ENCODE data around the gene CARD9. TPM values are rescaled to one million over a fixed set of nuclear protein-coding genes. Genes with fewer than 3 reads are reported as not detected.

The CARD9 gene
- total RNA-seq, 1 donor from 2014 or later: 10.0 TPM

- TF ChIP-seq CTCF (IDR thresholded peaks at IDR 0.05): no peak
- Histone ChIP-seq H3K4me3 (peak overlapping the region; percentile 69), H3K9me3 (no peaks in the 10 kb centered on the region), H3K36me3 (no peaks in the 10 kb centered on the region), H3K27me3 (no peaks in the 10 kb centered on the region), H3K4me1 (peaks cover 22% of the 10 kb centered on the region), H3K27ac (peak overlapping the region; percentile 81)
- intact Hi-C loops (cut with DNase I): no loop called here
- no peak for DNase-seq
- ATAC-seq: no peak
These were observed 44.8 kb downstream of the CARD9 start for GRCh38 chr9:136328622-136329041.

DNA sequence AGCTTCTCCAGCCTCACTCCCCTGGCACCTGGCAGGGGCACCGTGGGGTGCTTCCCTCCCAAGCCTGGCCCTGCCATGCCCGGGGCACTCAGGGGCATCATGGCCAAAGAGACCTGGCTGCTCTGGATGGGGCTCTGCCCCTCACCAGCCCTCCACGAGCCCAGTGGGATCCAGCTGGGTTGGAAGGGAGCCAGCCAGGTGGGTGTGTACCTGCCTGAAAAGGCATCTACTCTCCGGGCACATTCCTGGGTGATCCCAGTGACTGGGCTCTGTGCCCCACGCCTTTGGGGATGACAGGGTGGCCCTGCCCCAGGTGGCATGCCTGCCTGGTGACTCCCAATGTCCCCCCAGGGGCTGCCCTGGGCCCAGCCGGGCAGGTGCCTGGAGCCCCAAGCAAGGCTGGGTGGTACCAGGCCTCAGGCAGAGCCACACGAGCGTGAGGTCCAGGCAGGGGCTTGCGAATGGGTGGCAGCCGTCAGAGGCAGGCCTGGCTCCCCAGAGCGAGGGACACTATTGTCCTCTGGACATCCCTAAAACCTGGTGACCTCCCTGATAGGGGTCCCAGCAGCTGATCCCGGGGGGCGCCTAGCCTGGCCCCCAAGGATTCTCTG is 45.4 kb downstream of the CARD9 start:
- Histone ChIP-seq H3K27ac (peak overlapping the region; percentile 81), H3K4me3 (peak overlapping the region; percentile 69), H3K27me3 (no peaks in the 10 kb centered on the region), H3K9me3 (no peaks in the 10 kb centered on the region), H3K36me3 (no peaks in the 10 kb centered on the region), H3K4me1 (peaks cover 22% of the 10 kb centered on the region)
- DNase-seq (no peak), ATAC-seq (peak; percentile 1)
- intact Hi-C loops (cut with DNase I): no loop called here
- TF ChIP-seq CTCF (IDR thresholded peaks at IDR 0.05): no peak

GRCh38 chr9:136327304-136327974 is 46.0 kb downstream of the CARD9 start, which contains the start of gene GPSM1:
TSS of gene GPSM1 (plus strand) at chr9:136327539. CDS start at chr9:136327696, 157 bp downstream.
- Histone ChIP-seq H3K27me3 (no peaks in the 10 kb centered on the region), H3K4me1 (peaks cover 22% of the 10 kb centered on the region), H3K27ac (peak within 1 kb of the TSS; percentile 88), H3K36me3 (no peaks in the 10 kb centered on the region), H3K9me3 (no peaks in the 10 kb centered on the region), H3K4me3 (peak within 1 kb of the TSS; percentile 69)
- TF ChIP-seq CTCF (IDR thresholded peaks at IDR 0.05): no peak
- intact Hi-C loops (cut with DNase I): no loop called here
- ATAC-seq (peak; percentile 45), DNase-seq (no peak)

GRCh38 chr9:136326761-136327303 is 46.6 kb downstream of the CARD9 start:
- Histone ChIP-seq H3K4me1 (peaks cover 22% of the 10 kb centered on the region), H3K4me3 (peak overlapping the region; percentile 69), H3K27ac (peak overlapping the region; percentile 88), H3K27me3 (no peaks in the 10 kb centered on the region), H3K9me3 (no peaks in the 10 kb centered on the region), H3K36me3 (no peaks in the 10 kb centered on the region)
- DNase-seq (no peak), ATAC-seq (no peak)
- TF ChIP-seq CTCF (IDR thresholded peaks at IDR 0.05): no peak
- intact Hi-C loops (cut with DNase I): no loop called here

DNA sequence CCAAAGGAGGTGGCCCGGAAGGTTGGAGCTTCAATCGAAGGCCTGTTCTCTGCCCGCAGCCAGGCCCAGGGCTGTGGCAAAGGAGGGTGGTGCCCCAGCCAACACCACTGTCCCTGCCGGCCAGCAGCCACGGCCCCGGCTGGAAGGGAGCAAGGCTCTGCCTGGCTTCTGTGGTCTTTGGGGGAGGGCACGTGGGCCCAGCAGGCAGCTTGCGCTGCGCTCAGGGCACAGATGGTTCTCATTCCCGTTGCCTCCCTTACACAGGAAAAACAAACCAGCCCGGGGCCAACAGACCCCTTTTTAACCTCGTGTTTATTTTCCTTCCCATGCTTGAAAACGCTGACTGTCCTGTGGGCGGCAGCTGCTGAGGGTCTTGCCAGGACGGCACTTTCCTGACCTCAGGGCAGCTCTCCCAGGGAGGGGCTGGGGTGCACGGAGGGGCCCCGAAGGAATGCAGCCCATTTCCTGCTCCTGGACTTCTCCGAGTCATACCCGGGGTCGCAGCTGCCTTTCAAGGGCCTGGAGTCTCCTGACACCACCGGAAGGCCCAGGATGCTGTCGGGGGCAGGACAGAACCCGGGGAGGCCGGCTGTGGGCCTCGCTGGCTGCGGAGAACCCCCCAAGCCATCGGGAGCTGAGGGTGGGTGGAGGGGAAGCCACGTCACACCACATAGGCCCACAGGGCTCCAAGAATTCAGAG is 47.3 kb downstream of the CARD9 start:
- Histone ChIP-seq H3K27me3 (no peaks in the 10 kb centered on the region), H3K4me1 (peaks cover 22% of the 10 kb centered on the region), H3K36me3 (no peaks in the 10 kb centered on the region), H3K4me3 (peak overlapping the region; percentile 69), H3K9me3 (no peaks in the 10 kb centered on the region), H3K27ac (peak overlapping the region; percentile 88)
- TF ChIP-seq CTCF (IDR thresholded peaks at IDR 0.05): no peak
- ATAC-seq (peak; percentile 7), DNase-seq (no peak)
- intact Hi-C loops (cut with DNase I): no loop called here

Measured in upper lobe of right lung (tissue), 1 donor.